HepG2 (cell line): Measurements from ENCODE around the gene SLC1A6. TPM values are rescaled to one million over a fixed set of nuclear protein-coding genes. Genes with fewer than 3 reads are reported as not detected.

Experiments
- ATAC-seq: fragments of 200-7000 bp; cut with Tn5 transposase; 3 replicates; pipeline ENCODE4 v1.9.1; 2020; ENCODE audit warnings: mild to moderate bottlenecking, moderate library complexity
- BruUV-seq: library from RNA; stranded (reverse); fragments of 400-500 nt; replicated peaks from 2 replicates; lab custom pipeline; 2021; lab: Mats Ljungman, UMichigan
- CTCF ChIA-PET: fragments of 300-600 bp; formaldehyde crosslinking; extraction: SDS; loops from one replicate; lab custom pipeline; 2021; ENCODE audit warnings: low total read pairs, inconsistent platforms, low intra/inter-chr PET ratio; lab: Yijun Ruan, JAX
- POLR2A ChIA-PET: fragments of 350-600 bp; sonication (Branson Sonifier 250); formaldehyde crosslinking; loops from one replicate; lab custom pipeline; 2020; ENCODE audit warnings: antibody characterized with exemption, inconsistent platforms; lab: Yijun Ruan, JAX
- DNase-seq: peaks from one replicate; pipeline ENCODE4 v3.0.0-alpha.2; 2015; ENCODE audit warnings: low spot score
- FAIRE-seq: peaks from 3 replicates; lab custom pipeline; 2011; peaks lifted over from hg19 to GRCh38; lab: Jason Lieb, UNC
- H2AFZ ChIP-seq: one replicate; pipeline ENCODE4 v1.6.1; 2011; ENCODE audit warnings: low read length, inconsistent platforms
- H3K27ac ChIP-seq: fragments of 300-600 bp; 3 replicates; pipeline ENCODE4 v1.8.0; 2011; ENCODE audit warnings: mixed run types, mild to moderate bottlenecking, mixed read lengths, low read length, inconsistent platforms; ENCODE audit not compliant: insufficient read depth; ENCODE audit errors: extremely low read length
- H3K27me3 ChIP-seq, 2 experiments: fragments of 200-600 bp in 1 of 2; 2 replicates in 1 of 2; 3 replicates in 1 of 2; pipeline versions ENCODE4 v1.6.0 to v1.8.0; 2011; ENCODE audit warnings: low read length in 2 of 2, mild to moderate bottlenecking in 2 of 2, moderate library complexity in 2 of 2, inconsistent platforms in 1 of 2; ENCODE audit not compliant: insufficient read depth in 2 of 2, control insufficient read depth in 1 of 2
- H3K36me3 ChIP-seq, 2 experiments: fragments of 200-600 bp in 1 of 2; replicated peaks in 1 of 2; 2 replicates in 1 of 2; 3 replicates in 1 of 2; pipeline versions ENCODE4 v1.5.1 to v1.8.0; 2011; ENCODE audit warnings: low read length in 2 of 2, inconsistent platforms in 1 of 2; ENCODE audit not compliant: insufficient read depth in 2 of 2, control insufficient read depth in 1 of 2
- H3K4me1 ChIP-seq: 2 replicates; pipeline ENCODE4 v1.5.1; 2012; ENCODE audit warnings: low read length, inconsistent platforms; ENCODE audit not compliant: insufficient read depth
- H3K4me2 ChIP-seq: 2 replicates; pipeline ENCODE4 v1.6.0; 2011; ENCODE audit warnings: low read depth, low read length, inconsistent platforms
- H3K4me3 ChIP-seq, 3 experiments: fragments of 200-600 bp in 1 of 3; sonication (generic), shearing (Covaris generic) in 1 of 3; replicated peaks in 1 of 3; 2 replicates each; pipeline ENCODE4 v1.5.1; 2011 to 2016; ENCODE audit warnings: low read length in 3 of 3, inconsistent platforms in 2 of 3, low read depth in 2 of 3, mild to moderate bottlenecking in 2 of 3, control low read depth in 1 of 3, mixed read lengths in 1 of 3; ENCODE audit not compliant: insufficient read depth in 1 of 3
- H3K79me2 ChIP-seq: one replicate; pipeline ENCODE4 v1.6.1; 2011; ENCODE audit warnings: low read length, inconsistent platforms; ENCODE audit not compliant: insufficient read depth
- H3K9ac ChIP-seq: 2 replicates; pipeline ENCODE4 v1.6.0; 2011; ENCODE audit warnings: mild to moderate bottlenecking, low read depth, low read length, inconsistent platforms; ENCODE audit not compliant: insufficient read depth
- H3K9me3 ChIP-seq: 2 replicates; pipeline ENCODE4 v1.5.1; 2012; ENCODE audit warnings: mild to moderate bottlenecking, low read length
- H4K20me1 ChIP-seq: 2 replicates; pipeline ENCODE4 v1.6.0; 2011; ENCODE audit warnings: inconsistent platforms, mild to moderate bottlenecking, low read length, moderate library complexity; ENCODE audit not compliant: insufficient read depth
- ARNT2 ChIP-seq: sonication (generic); formaldehyde crosslinking; IDR thresholded peaks from 2 replicates; pipeline ENCODE4 v1.8.0; 2022; ENCODE audit warnings: mild to moderate bottlenecking, low read depth, missing genetic modification reagents, moderate library complexity
- E2F1 ChIP-seq: sonication (generic); formaldehyde crosslinking; IDR thresholded peaks from 2 replicates; pipeline ENCODE4 v1.5.0; 2020; ENCODE audit warnings: missing genetic modification reagents
- GTF2F1 ChIP-seq: fragments of 150-350 bp; IDR thresholded peaks from 2 replicates; pipeline ENCODE4 v1.6.1; 2014; ENCODE audit warnings: low read length
- IRF2 ChIP-seq: IDR thresholded peaks from 2 replicates; pipeline ENCODE4 v1.6.1; 2018; ENCODE audit warnings: missing genetic modification reagents, missing compliant biosample characterization
- KLF9 ChIP-seq: IDR thresholded peaks from 2 replicates; pipeline ENCODE4 v1.6.1; 2016; ENCODE audit warnings: low read depth
- KMT2A ChIP-seq: sonication (generic); formaldehyde crosslinking; IDR thresholded peaks from 2 replicates; pipeline ENCODE4 v1.4.0; 2020; ENCODE audit warnings: missing genetic modification reagents
- LCORL ChIP-seq, 2 experiments: fragments of 450-650 bp in 1 of 2; sonication (generic) in 1 of 2; formaldehyde crosslinking in 1 of 2; IDR thresholded peaks; 2 replicates each; pipeline versions ENCODE4 v1.5.0 to v1.6.1; 2017 to 2020; ENCODE audit warnings: antibody characterized with exemption in 1 of 2, missing genetic modification reagents in 1 of 2
- MED8 ChIP-seq: sonication (generic); formaldehyde crosslinking; IDR thresholded peaks from 2 replicates; pipeline ENCODE4 v1.8.1; 2023; ENCODE audit warnings: mild to moderate bottlenecking, missing genetic modification reagents; ENCODE audit not compliant: insufficient replicate concordance
- SIN3A ChIP-seq: IDR thresholded peaks from 2 replicates; pipeline ENCODE4 v1.6.1; 2011; ENCODE audit warnings: low read depth, mild to moderate bottlenecking, control low read depth, low read length, borderline replicate concordance
- STAG1 ChIP-seq: sonication (generic); formaldehyde crosslinking; IDR thresholded peaks from 2 replicates; pipeline ENCODE4 v1.4.0; 2020; ENCODE audit warnings: missing genetic modification reagents
- TAF1 ChIP-seq: sonication (generic); formaldehyde crosslinking; IDR thresholded peaks from 2 replicates; pipeline ENCODE4 v1.4.0; 2020; ENCODE audit warnings: missing genetic modification reagents
- THAP9 ChIP-seq: sonication (generic); formaldehyde crosslinking; IDR thresholded peaks from 2 replicates; pipeline ENCODE4; 2020; ENCODE audit warnings: missing genetic modification reagents, mild to moderate bottlenecking, borderline replicate concordance
- YY1 ChIP-seq: IDR thresholded peaks from 2 replicates; pipeline ENCODE4 v1.6.1; 2011; ENCODE audit warnings: low read length, low read depth, moderate library complexity, mild to moderate bottlenecking; ENCODE audit not compliant: insufficient read depth, insufficient replicate concordance
- ZBTB26 ChIP-seq: IDR thresholded peaks from 2 replicates; pipeline ENCODE4 v1.6.1; 2016; ENCODE audit warnings: missing compliant biosample characterization, missing genetic modification reagents, borderline replicate concordance
- ZNF326 ChIP-seq: sonication (generic); formaldehyde crosslinking; IDR thresholded peaks from 2 replicates; pipeline ENCODE4 v1.4.0; 2020; ENCODE audit warnings: missing genetic modification reagents, borderline replicate concordance
- WGBS: methylation state at CpG from one replicate; pipeline ENCODE4 v1.1.6; 2017; ENCODE audit warnings: low lambda C conversion rate; 5-methylcytosine and 5-hydroxymethylcytosine counted together
- in situ Hi-C: cut with HindIII; loops from 2 replicates; pipeline ENCODE4 v1.10.0; 2017; ENCODE audit warnings: low pct_unique_long_range_greater_than_20kb; ENCODE audit not compliant: extremely low pct_ligation_motif_present
- intact Hi-C: fragments of 100-400 bp; cut with micrococcal nuclease; formaldehyde crosslinking; loops from one replicate; pipeline ENCODE4 v1.10.0; 2022; ENCODE audit not compliant: unreplicated experiment
- polyA plus RNA-seq, 8 experiments: library from polyadenylated mRNA; depleted of rRNA in 3 of 8; stranded (reverse) in 7 of 8; unstranded in 1 of 8; fragments of >200 nt; fragmentation: Illumina TruSeq in 4 of 8; extraction: Trizol in 4 of 8; gene quantifications; 2 replicates each; pipeline versions ENCODE4 v1.2.1 to v1.2.3, GENCODE V29; 2011 to 2016; ENCODE audit warnings: low read depth in 4 of 8, missing spikeins in 1 of 8, mixed read lengths in 1 of 8; ENCODE audit not compliant: insufficient read depth in 1 of 8
- total RNA-seq, 5 experiments: library from RNA; depleted of rRNA; stranded (reverse); fragments of >200 nt; fragmentation: Illumina TruSeq; extraction: Trizol; gene quantifications; 2 replicates each; pipeline ENCODE4 v1.2.3, GENCODE V29; 2016; ENCODE audit warnings: low read depth in 1 of 5

SLC1A6 gene
- total and polyA plus RNA-seq, 2 of the 13 experiments (the other 11 are each of a cell fraction or from before 2014, with no cell fraction given) = not detected

- TF ChIP-seq THAP9 (CRISPR knock-in tag) (no peak), TAF1 (CRISPR knock-in tag) (no peak), E2F1 (CRISPR knock-in tag) (no peak), LCORL (IDR thresholded peaks at IDR 0.05) (no peak), LCORL (CRISPR knock-in tag; IDR thresholded peaks at IDR 0.05) (no peak), MED8 (no peak)
Measured at GRCh38 chr19:14952767-14953166, 26.9 kb downstream of the SLC1A6 start (continued).

- Histone ChIP-seq H3K27me3 (0 out of 5 replicates have a peak, but pooled peaks cover 0 to 4% of the 10 kb centered on the region in 2 experiments), H3K79me2 (no peaks in the 10 kb centered on the region), H3K4me3 (no peak overlapping the region), H3K4me2 (no peak overlapping the region), H3K4me1 (no peaks in the 10 kb centered on the region), H3K36me3 (no peaks in the 10 kb centered on the region), H3K27ac (no peak overlapping the region), H3K9ac (no peak overlapping the region), H3K9me3 (no peaks in the 10 kb centered on the region), H4K20me1 (no peaks in the 10 kb centered on the region), H2AFZ (no peak overlapping the region)
- CTCF ChIA-PET = no interaction called here
- in situ Hi-C loops (no loop called here), intact Hi-C loops (no loop called here)
- DNase-seq (no peak), ATAC-seq (no peak), FAIRE-seq (no peak)
- BruUV-seq = no TSS peak
- POLR2A ChIA-PET = no interaction called here
- WGBS = 13% methylated on average over 1 of the region's 1 CpG
- TF ChIP-seq KMT2A (CRISPR knock-in tag) (no peak), SIN3A (no peak), ZNF326 (CRISPR knock-in tag) (no peak), GTF2F1 (no peak), STAG1 (CRISPR knock-in tag) (no peak), ARNT2 (CRISPR knock-in tag) (no peak), KLF9 (CRISPR knock-in tag) (no peak), IRF2 (no peak), ZBTB26 (CRISPR knock-in tag) (no peak), YY1 (no peak)
Measured at GRCh38 chr19:14950421-14950820, 29.2 kb downstream of the SLC1A6 start.
